Activated naive CD8-positive, alpha-beta T cell treated with anti-CD3 and anti-CD28 coated beads for 36 hours (primary cell): ENCODE measurements around the gene LIN7B. TPM values are rescaled to one million over a fixed set of nuclear protein-coding genes. Genes with fewer than 3 reads are reported as not detected.
A peak's percentile ranks its signal among the peaks of the same experiment; 100 is the strongest.
"Not testable (repeated sequence)": the region's sequence is repeated elsewhere in the genome, so short reads cannot be mapped to it uniquely, and the experiment has no call there.

Source experiments
- DNase-seq: peaks from one replicate; pipeline ENCODE4 v3.0.0; 2021
- H3K27ac Mint-ChIP-seq: one replicate; pipeline ENCODE4 v1.8.0; 2022; ENCODE audit warnings: mild to moderate bottlenecking, moderate library complexity, mixed read lengths
- H3K27me3 Mint-ChIP-seq: one replicate; pipeline ENCODE4 v1.8.0; 2022; ENCODE audit warnings: mild to moderate bottlenecking, mixed read lengths
- H3K36me3 Mint-ChIP-seq: one replicate; pipeline ENCODE4 v1.8.0; 2021; ENCODE audit warnings: mild to moderate bottlenecking, mixed read lengths
- H3K4me1 Mint-ChIP-seq: one replicate; pipeline ENCODE4 v1.8.0; 2021; ENCODE audit warnings: mixed read lengths
- H3K4me3 Mint-ChIP-seq: one replicate; pipeline ENCODE4 v1.8.0; 2022; ENCODE audit warnings: mild to moderate bottlenecking, moderate library complexity, mixed read lengths
- H3K9me3 Mint-ChIP-seq: one replicate; pipeline ENCODE4 v1.8.0; 2022; ENCODE audit warnings: mixed read lengths
- total RNA-seq, 2 experiments: library from RNA; stranded (reverse); gene quantifications; one replicate each; pipeline ENCODE4 v1.2.3, GENCODE V29; 2021

LIN7B gene
- total RNA-seq, 2 experiments from 2014 or later, result 2.2 to 2.5 TPM

DNA sequence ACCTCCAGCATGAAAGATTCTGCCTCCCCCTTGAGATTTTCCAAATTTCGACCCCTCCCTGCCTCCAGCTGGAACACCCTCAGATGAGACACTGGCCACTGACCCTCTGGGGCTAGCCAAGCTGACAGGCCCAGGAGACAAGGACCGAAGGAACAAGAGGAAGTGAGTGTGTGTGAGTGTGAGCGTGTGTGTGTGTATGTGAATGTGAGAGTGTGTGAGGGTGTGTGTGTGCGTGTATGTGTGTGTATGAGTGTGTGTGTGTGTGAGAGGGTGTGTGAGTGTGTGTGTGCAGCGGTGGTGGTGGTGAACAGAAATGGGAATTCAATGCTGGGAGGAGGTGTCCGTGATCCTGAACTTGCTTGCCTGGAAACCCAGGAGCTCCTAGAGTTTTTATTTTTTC is 27.2 kb downstream of the LIN7B start:
- H3K27ac Mint-ChIP-seq, result no peak overlapping the region
- no peaks in the 10 kb centered on the region for H3K9me3 Mint-ChIP-seq
- no peak overlapping the region for H3K4me3 Mint-ChIP-seq
- DNase-seq, result no peak
- peaks cover 17% of the 10 kb centered on the region for H3K4me1 Mint-ChIP-seq
- peaks cover 30% of the 10 kb centered on the region for H3K27me3 Mint-ChIP-seq
- H3K36me3 Mint-ChIP-seq, result peaks cover 1% of the 10 kb centered on the region

DNA sequence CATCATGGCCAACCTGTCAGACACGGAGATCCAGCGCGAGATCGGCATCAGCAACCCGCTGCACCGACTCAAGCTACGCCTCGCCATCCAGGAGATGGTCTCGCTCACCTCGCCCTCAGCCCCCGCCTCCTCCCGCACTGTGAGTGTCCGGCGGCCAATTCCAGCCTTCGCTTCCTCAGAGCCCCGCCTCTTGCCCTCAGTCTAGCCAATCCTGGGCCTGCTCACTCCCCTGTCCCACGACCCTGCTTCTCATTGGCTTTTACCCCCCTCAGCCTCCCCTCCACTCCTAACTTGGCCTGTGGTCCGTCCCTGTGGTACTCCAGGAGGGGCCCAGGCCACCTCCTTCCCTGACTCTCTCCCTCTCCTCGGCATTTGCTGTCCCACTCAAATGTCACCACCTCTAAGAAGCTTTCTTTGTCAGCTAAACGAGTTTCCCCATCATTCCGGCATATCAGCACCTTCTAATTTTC is 28.7 kb downstream of the LIN7B start:
- peaks cover 17% of the 10 kb centered on the region for H3K4me1 Mint-ChIP-seq
- peak; percentile 84 for DNase-seq
- no peaks in the 10 kb centered on the region for H3K9me3 Mint-ChIP-seq
- H3K27me3 Mint-ChIP-seq, result peaks cover 46% of the 10 kb centered on the region
- no peak overlapping the region for H3K27ac Mint-ChIP-seq
- H3K36me3 Mint-ChIP-seq, result peaks cover 1% of the 10 kb centered on the region
- H3K4me3 Mint-ChIP-seq, result peak overlapping the region; percentile 81

DNA sequence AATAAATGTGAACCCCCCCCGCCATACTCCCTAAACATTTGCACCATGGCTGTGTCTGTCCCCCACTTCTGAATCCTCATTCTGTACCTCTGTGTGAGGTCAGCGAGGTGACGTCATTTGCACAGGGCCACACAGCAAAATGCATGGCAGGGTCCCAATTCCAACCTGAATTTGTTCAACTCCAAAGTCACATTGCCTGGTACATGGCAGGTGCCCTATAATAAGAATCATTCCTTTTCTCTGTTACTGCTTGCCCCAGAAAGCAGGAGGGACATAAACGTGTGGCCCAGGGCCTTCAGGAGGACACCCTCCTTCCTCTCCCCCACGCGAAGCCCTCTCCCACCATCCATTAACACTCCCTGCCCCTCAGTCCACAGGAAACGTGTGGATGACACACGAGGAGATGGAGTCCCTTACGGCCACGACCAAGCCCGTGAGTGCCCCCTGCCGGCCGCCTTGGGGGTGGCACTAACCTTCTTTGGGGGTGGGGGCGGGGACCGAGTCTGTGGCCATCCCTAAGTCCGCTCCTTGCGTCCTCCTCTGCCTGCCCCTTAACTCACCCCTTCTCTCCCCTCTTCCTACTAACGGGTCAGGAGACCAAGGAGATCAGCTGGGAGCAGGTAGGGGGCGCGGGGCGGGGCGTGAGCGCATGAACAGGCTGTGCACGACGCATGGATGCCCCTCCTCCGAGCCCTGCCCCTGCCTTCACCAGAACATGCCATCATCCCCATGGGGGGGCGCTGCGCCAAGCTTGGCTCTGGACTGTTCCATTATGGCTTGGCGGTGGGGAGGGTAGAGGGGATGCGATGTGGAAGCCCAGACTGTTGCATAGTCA is 31.6 kb downstream of the LIN7B start:
- peaks cover 72% of the 10 kb centered on the region for H3K27me3 Mint-ChIP-seq
- H3K9me3 Mint-ChIP-seq, result no peaks in the 10 kb centered on the region
- H3K27ac Mint-ChIP-seq, result peak overlapping the region; percentile 59
- peaks cover 26% of the 10 kb centered on the region for H3K4me1 Mint-ChIP-seq
- peak overlapping the region; percentile 65 for H3K4me3 Mint-ChIP-seq
- H3K36me3 Mint-ChIP-seq, result peaks cover 5% of the 10 kb centered on the region
- peak; percentile 78 for DNase-seq

DNA sequence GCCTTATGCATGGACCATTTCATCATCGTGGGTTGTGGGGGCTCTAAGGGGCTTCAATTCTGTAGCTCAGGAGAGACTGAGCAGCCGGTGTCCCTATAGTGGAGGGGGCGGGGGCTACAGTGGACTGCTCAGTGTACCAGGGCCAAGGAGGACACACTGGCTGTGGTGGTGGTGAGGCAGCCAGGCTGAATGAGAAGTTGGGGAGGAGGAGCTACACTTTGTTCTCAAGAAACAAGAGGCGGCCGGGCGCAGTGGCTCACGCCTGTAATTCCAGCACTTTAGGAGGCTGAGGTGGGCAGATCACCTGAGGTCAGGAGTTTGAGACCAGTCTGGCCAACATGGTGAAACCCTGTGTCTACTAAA is 32.2 kb downstream of the LIN7B start:
- not testable (repeated sequence) for H3K9me3 Mint-ChIP-seq, H3K27ac Mint-ChIP-seq, DNase-seq, H3K4me3 Mint-ChIP-seq, H3K36me3 Mint-ChIP-seq
- H3K27me3 Mint-ChIP-seq, result peaks cover 76% of the 10 kb centered on the region
- peaks cover 28% of the 10 kb centered on the region for H3K4me1 Mint-ChIP-seq

DNA sequence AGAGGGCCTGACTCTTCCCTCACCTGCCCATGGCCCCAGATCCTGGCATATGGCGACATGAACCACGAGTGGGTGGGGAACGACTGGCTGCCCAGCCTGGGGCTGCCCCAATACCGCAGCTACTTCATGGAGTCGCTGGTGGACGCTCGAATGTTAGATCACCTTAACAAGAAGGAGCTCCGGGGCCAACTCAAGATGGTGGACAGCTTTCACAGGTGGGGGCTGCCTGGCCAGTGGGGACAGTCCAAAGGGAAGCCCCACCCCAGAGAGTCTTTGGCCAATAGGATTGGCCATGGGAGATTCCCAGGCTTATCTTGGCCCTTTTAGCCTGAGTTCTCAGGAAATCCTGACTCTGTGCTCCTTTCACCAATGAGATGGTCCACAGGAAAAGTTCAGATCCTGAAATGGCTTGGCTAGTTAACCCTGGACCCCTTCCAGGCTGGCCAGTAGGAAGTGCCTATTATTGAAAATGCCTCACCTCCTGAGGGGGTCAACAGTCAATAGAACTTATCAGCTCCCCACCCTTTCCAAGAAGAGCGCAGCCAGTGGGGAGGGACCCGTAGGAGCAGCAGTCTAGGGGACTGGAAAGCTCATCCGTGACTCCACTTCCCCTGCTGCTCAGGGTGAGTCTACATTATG is 34.0 kb downstream of the LIN7B start:
- peaks cover 24% of the 10 kb centered on the region for H3K4me1 Mint-ChIP-seq
- DNase-seq, result no peak
- H3K4me3 Mint-ChIP-seq, result no peak overlapping the region
- H3K9me3 Mint-ChIP-seq, result peaks cover 2% of the 10 kb centered on the region
- H3K27me3 Mint-ChIP-seq, result peaks cover 83% of the 10 kb centered on the region
- peaks cover 3% of the 10 kb centered on the region for H3K36me3 Mint-ChIP-seq
- no peak overlapping the region for H3K27ac Mint-ChIP-seq

DNA sequence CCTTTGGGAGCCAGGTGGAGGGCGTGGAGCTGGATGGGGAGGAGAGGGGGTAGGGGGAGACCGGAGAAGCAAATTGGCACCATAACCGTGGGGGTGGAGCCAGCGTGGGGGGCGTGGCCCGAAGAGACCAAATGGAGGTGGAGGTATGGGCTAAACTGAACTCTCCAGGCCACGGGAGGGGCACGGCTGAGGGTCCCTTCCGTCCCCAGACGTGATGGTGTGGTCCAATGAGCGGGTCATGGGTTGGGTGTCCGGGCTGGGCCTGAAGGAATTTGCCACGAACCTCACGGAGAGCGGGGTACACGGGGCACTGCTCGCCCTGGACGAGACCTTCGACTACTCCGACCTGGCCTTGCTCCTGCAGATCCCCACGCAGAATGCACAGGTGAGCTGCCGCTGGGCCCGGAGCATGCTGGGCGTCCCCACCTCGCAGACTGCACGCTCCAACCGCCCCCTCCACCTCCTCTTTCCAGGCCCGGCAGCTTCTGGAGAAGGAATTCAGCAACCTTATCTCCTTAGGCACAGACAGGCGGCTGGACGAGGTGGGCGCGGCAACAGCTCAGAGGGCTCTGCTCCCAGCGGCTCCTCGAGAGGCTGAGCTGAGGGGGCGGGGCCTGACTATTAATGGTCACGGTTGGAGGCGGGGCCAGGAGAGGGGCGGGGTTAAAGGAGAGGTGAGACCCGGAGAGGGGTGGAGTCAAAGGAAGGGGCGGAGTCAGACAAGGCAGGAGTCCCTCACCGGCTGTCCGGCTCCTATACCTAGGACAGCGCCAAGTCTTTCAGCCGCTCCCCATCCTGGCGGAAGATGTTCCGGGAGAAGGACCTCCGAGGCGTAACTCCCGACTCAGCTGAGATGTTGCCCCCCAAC is 34.8 kb downstream of the LIN7B start:
- no peak overlapping the region for H3K27ac Mint-ChIP-seq
- peaks cover 3% of the 10 kb centered on the region for H3K36me3 Mint-ChIP-seq
- peaks cover 24% of the 10 kb centered on the region for H3K4me1 Mint-ChIP-seq
- peaks cover 88% of the 10 kb centered on the region for H3K27me3 Mint-ChIP-seq
- H3K9me3 Mint-ChIP-seq, result peaks cover 2% of the 10 kb centered on the region
- peak overlapping the region; percentile 51 for H3K4me3 Mint-ChIP-seq
- DNase-seq, result peak; percentile 84

DNA sequence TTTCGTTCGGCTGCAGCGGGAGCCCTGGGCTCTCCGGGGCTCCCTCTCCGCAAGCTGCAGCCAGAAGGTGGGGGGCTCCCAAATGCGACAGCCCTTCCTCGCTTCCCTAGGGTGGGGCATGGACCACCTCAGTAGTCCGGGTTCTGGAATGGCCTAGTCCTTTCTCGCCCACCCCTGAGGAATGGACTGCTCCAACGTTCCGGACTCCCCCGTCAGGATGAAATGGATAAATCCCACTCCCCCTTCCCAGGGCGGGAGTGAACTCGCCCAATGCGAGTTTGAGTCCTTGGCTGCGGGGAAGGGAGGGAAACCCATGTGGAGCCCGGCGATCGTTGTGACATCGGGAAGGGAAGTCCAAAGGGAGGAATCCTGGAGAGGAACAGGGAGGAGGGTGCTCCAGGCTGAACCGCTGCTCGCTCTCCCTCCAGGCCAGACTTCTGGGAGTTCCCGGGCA is 35.5 kb downstream of the LIN7B start:
- Mint-ChIP-seq H3K4me3 (peak overlapping the region; percentile 79), H3K27me3 (peaks cover 91% of the 10 kb centered on the region), H3K4me1 (peaks cover 24% of the 10 kb centered on the region), H3K27ac (no peak overlapping the region), H3K9me3 (peaks cover 2% of the 10 kb centered on the region), H3K36me3 (peaks cover 3% of the 10 kb centered on the region)
- DNase-seq, result no peak

DNA sequence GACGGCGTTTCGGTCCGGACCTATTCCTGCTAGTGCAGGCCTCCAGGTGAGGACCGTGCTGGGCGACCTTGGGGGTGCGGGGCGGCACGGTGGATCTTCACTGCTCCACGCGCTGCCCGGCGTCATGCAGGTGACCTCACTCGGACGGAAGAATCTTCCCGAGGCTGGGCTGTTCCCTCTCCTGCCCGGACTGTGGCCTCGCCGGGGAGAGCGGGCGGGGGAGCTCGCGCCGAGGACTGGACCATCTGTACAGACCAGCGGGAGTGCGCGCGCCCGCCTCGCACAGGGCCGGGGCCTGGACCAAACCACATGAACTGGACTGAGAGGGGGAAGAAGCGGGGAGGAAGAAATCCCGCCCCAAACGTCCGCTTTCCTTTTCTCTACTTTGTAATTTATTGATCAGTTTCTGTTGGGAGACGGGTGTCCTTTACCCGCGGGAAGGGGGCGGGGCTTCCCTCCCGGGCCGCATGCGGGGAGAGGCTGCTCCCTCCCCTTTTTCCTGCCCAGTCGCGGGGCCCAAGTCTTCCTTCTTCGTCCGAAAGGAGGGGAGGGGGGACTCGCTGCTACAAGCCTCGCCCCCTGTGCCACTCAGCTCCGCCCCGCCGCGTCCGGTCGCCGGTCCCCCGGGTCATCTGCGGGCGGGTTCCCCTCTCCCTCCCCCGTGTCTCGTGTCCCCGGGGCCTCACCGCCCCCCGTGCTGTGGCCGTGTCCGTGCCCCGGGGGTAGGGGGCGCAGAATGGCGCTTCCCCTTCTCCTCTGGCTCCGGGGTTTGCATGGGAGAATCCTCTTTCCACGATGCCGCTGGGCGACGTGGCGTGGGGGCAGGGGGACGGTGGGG is 36.2 kb downstream of the LIN7B start:
- Mint-ChIP-seq H3K27ac (no peak overlapping the region), H3K9me3 (peaks cover 2% of the 10 kb centered on the region), H3K36me3 (peaks cover 3% of the 10 kb centered on the region), H3K4me1 (peaks cover 22% of the 10 kb centered on the region), H3K27me3 (peaks cover 94% of the 10 kb centered on the region), H3K4me3 (peak overlapping the region; percentile 79)
- no peak for DNase-seq

DNA sequence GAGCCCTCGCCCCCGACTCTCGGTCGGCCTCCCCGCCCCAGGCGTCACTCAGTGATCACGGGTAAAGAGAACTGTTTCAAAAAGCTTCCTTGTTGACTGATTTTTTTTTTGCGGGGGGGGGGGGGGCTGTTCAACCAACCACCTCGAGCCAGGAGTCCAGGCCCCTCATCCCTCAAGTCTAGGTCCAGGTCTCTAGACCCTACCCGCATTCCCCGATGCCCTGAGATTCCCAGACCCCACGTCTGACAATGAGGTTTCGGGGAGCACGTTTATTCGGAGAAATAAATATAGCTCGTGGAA is 36.7 kb downstream of the LIN7B start:
- H3K4me1 Mint-ChIP-seq, result peaks cover 17% of the 10 kb centered on the region
- H3K4me3 Mint-ChIP-seq, result peak overlapping the region; percentile 18
- H3K9me3 Mint-ChIP-seq, result peaks cover 2% of the 10 kb centered on the region
- DNase-seq, result no peak
- H3K27ac Mint-ChIP-seq, result no peak overlapping the region
- H3K36me3 Mint-ChIP-seq, result peaks cover 3% of the 10 kb centered on the region
- H3K27me3 Mint-ChIP-seq, result peaks cover 94% of the 10 kb centered on the region

DNA sequence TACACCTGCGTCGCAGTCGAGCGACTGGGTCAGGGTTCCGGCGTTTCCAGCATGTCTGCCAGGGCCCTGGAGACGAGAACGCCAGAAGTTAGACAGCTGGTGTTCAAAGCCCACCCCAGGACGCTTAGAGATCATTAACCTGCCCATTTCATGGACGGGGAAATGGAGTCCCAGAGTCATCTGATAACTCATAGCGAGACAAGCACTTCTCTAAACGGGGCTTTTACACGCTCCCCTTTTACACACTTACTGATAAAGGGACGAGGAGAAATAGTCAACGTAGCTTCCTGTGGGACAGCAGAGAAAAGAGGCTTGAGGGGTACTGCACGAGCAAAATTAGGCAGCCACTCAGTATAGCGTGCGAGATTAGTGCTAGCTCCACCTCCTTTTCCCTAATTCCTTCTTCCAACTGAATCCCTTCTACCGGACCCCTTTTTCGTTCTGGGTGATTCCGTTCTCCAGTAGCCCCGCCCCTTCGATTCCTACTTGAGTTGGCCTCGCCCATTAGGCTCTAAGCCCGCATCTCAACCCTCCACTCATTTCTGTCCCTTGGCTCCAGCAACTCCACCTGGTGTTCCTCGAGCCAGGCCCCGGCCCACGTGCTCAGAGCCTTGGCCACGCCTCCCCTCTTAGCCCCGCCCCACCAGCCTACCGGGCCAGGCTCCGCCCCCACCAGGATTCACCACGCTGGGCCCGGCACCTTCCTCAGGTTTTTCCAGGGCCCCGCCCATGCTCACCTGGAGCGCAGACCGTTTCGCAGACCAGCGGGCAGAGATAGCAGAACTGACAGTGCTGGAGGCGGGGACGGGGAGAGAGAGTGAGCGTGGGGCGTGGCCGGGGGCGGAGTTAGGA is 37.3 kb downstream of the LIN7B start:
- peaks cover 14% of the 10 kb centered on the region for H3K4me1 Mint-ChIP-seq
- peak; percentile 46 for DNase-seq
- peaks cover 95% of the 10 kb centered on the region for H3K27me3 Mint-ChIP-seq
- H3K27ac Mint-ChIP-seq, result no peak overlapping the region
- peaks cover 2% of the 10 kb centered on the region for H3K9me3 Mint-ChIP-seq
- peaks cover 3% of the 10 kb centered on the region for H3K36me3 Mint-ChIP-seq
- H3K4me3 Mint-ChIP-seq, result no peak overlapping the region

DNA sequence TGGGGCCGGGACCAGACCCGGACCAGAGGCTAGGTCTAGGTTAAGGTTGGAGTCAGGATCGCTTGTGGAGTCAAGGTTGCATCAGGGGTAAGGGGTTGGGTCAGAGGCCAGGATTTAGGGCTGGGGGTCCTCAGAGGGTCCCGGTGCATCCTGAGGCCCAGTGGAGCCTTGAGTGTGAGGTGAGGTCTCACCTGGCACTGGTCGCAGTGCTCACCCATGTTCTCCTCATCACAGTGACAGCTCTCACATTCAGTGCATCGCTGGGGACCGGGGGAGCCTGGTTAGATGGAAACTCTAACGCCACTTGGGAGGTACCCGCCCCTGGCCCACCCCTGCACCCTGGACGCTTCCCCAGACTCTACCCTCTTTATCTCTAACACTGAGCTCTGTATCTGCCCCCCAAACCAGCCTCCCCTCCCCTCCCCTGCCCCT is 38.0 kb downstream of the LIN7B start:
- Mint-ChIP-seq H3K36me3 (peaks cover 3% of the 10 kb centered on the region), H3K27ac (no peak overlapping the region), H3K9me3 (peaks cover 2% of the 10 kb centered on the region), H3K27me3 (peaks cover 93% of the 10 kb centered on the region), H3K4me3 (no peak overlapping the region), H3K4me1 (peaks cover 14% of the 10 kb centered on the region)
- no peak for DNase-seq

DNA sequence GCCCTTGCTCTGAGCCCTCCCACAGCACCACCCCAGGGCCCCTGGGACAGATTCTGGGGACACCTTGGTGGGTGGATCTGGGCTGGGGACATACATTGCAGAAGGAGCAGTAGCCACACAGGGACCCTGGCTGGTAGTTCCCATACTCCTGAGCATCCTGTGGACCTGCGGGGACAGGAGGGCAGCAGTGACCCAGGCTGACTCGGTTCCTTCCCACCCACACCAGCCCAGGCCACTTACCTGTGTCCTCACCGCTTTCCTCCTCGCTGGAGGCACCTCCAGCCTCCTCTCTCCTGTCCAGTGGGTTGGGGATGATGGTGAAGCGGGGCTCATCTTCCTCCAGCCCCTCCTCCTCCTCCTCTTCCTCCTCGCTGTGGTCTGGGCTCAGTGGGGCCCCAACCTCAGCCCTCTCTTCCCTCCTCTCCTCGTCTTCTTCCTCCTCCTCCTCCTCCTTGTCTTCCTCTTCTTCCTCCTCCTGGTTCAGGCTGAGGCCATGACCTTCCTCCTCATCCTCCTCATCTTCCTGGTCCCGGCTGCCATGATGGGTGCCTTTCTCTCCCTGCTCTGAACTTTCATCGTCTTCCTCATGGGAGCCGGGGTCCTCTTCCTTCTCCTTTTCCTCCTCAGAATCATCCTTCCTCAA is 39.1 kb downstream of the LIN7B start:
- Mint-ChIP-seq H3K9me3 (peaks cover 2% of the 10 kb centered on the region), H3K27ac (no peak overlapping the region), H3K4me3 (no peak overlapping the region), H3K36me3 (peaks cover 3% of the 10 kb centered on the region), H3K4me1 (peaks cover 15% of the 10 kb centered on the region), H3K27me3 (peaks cover 93% of the 10 kb centered on the region)
- no peak for DNase-seq

DNA sequence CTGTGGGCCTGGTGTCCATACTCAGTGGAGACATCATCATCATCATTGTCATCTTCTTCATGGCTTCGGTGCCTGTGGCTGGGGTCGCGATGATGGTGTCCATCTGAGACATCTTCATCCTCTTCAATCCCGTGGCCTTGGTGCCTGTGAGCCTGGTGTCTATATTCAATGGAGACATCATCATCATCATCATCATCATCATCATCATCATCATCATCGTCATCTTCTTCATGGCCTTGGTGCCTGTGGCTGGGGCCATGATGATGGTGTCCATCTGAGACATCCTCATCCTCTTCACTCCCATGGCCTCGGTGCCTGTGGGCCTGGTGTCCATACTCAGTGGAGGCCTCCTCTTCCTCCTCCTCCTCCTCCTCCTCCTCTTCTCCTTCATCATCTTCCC is 40.1 kb downstream of the LIN7B start:
- peaks cover 13% of the 10 kb centered on the region for H3K4me1 Mint-ChIP-seq
- H3K9me3 Mint-ChIP-seq, result peaks cover 2% of the 10 kb centered on the region
- DNase-seq, result no peak
- no peak overlapping the region for H3K27ac Mint-ChIP-seq
- peaks cover 93% of the 10 kb centered on the region for H3K27me3 Mint-ChIP-seq
- H3K36me3 Mint-ChIP-seq, result peaks cover 2% of the 10 kb centered on the region
- H3K4me3 Mint-ChIP-seq, result no peak overlapping the region
